HT-29 (cell line): ENCODE measurements around the gene NMNAT2. TPM values are rescaled to one million over a fixed set of nuclear protein-coding genes. Genes with fewer than 3 reads are reported as not detected.

Experiments
- DNase-seq: peaks from one replicate; pipeline ENCODE4 v3.0.0-alpha.2; 2015; ENCODE audit warnings: low spot score
- total RNA-seq: library from RNA; depleted of rRNA; stranded (reverse); fragments of >200 nt; shearing (Covaris generic); gene quantifications from 2 replicates; pipeline ENCODE4 v1.2.3, GENCODE V29; 2014

The NMNAT2 gene
- total RNA-seq, 1 experiment from 2014 or later: not detected

DNA sequence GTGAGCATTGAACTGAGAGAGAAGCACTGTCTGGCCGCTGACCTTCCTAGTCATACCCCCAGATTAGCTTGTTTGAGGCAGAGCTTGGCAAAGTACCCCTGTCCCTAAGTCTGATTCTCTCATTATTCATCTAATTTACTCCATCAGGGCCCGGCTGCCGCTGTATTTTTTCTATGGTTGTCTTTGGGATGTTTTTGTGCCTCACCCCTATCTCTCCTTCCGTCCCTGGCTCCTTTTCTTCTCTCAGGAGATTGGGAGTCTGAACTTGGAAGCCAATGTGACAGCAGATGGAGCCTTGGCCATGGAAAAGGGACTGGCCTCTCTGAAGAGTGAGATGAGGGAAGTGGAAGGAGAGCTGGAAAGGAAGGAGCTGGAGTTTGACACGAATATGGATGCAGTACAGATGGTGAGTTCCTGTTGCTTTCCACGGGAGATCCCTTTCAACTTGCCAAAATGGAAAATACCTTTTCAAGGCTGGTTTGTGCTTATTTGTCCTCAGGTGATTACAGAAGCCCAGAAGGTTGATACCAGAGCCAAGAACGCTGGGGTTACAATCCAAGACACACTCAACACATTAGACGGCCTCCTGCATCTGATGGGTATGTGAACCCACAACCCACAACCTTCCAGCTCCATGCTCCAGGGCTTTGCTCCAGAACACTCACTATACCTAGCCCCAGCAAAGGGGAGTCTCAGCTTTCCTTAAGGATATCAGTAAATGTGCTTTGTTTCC, 178.2 kb downstream of the NMNAT2 start:
- DNase-seq: no peak

DNA sequence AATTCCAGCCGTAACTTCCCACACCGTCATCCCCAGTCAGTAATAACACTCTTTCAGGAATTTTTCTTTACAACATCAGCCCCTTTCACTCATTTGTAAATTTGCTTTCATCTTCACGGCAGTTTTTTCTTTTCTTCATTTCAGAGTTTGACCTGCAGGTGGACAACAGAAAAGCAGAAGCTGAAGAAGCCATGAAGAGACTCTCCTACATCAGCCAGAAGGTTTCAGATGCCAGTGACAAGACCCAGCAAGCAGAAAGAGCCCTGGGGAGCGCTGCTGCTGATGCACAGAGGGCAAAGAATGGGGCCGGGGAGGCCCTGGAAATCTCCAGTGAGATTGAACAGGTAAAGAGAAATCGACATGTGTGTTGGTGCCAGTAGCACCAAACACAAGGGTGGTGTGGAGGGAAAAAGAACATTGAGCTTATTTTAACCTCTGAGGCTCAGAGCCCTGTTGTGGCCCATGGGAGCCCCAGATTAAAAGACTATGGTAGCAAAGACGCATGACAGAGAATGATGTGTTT, 178.9 kb downstream of the NMNAT2 start:
- DNase-seq: no peak

DNA sequence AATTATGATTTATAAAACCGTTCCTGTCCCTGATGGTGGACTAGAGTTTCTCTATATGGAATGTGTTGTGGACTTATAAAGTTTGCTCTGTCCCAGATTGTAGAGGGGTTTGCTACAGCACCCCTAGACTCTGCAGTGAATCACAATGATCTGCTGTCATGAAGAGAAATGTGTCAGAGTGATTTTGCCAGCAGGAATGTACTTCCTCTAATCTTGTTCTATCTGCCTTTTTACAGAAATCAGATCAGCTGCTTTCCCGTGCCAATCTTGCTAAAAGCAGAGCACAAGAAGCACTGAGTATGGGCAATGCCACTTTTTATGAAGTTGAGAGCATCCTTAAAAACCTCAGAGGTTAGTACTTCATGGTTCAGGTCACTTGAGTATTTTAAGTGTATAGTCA, 180.1 kb downstream of the NMNAT2 start:
- DNase-seq: no peak

DNA sequence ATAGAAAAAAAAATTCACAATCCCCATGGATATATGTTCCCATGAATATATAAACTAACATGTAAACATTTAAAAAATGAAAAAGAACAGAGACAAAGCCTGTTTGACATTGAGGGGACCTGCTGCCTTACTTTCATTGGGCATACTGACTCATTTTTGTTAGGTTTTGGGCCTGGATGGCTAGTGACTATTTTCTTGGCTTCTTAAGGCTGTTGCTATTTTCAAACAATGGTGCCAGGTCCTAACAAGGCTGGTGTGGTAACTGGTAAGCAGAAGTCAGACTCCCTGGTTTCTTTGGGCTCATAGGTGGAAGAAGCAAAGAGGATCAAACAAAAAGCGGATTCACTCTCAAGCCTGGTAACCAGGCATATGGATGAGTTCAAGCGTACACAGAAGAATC, 181.1 kb downstream of the NMNAT2 start:
- no peak for DNase-seq

DNA sequence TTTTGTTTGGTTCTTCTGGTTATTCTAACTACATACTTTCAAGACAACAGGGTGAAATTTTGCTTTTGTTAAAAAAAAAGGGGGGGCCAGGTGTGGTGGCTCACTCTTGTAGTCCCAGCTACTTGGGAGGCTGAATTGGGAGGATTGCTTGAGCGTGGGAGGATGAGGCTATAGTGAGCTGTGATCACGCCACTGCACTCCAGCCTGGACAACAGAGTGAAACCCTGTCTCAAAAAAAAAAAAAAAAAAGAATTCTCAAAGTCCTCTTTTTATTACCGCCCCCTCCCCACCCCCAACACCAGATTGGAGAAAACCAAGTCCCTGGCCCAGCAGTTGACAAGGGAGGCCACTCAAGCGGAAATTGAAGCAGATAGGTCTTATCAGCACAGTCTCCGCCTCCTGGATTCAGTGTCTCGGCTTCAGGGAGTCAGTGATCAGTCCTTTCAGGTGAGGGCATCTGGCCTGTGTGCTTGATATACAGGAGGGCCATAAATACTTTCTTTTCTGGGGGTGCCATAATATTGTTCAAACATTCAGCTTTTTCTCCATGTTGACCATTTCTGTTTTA, 181.9 kb downstream of the NMNAT2 start:
- no peak for DNase-seq

DNA sequence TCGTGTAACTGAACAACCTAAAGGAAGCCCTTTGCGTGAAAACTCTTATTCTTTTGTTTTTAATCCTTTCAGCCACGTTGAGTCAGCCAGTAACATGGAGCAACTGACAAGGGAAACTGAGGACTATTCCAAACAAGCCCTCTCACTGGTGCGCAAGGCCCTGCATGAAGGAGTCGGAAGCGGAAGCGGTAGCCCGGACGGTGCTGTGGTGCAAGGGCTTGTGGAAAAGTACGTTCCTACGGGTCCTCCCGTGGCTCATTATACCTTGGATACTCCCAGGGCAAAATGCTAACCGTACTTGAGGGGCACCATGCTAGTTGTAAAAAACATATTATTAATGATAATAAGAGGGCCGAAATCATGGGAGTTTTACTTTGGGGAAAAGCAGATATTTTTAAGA, 182.7 kb downstream of the NMNAT2 start:
- DNase-seq: no peak

DNA sequence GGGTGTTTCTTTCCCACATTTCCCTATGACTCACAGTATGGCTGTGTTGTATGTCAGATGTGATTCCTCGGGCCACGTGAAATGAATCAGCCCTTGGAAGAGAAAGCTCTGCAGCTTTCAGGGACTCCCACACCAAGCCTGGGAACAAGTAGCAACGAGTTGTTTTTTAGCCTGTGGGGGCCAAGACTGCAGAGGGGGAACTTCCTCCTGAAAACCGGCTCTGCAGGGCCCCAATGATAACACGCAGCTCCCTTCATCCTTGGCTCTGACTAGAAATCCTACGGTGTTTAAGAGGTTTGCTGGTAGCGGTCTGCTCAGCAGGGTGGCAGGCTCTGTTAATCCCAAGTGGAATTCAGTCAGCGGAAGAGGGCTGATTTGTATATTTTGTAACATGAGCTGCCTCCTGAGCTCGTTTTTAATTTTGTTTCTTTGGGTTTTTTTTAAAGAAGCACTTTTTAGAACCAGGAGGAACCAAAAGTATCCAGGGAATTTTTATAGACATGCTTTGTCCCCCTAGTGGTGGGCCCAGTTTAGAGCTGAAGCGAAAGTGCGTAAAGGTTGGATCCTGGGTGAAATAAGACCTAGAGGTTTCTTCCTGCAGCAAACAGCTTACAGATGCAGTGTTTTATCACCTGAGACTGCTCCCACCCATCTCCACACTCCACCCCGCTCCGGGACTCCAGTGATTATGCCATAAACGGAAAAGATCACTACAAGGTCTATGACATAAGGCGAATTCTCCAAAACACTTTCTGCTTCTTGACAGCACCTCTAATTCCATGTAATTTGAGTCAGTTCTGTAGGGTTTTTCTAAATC, 183.3 kb downstream of the NMNAT2 start:
- DNase-seq: peak; percentile 65

DNA sequence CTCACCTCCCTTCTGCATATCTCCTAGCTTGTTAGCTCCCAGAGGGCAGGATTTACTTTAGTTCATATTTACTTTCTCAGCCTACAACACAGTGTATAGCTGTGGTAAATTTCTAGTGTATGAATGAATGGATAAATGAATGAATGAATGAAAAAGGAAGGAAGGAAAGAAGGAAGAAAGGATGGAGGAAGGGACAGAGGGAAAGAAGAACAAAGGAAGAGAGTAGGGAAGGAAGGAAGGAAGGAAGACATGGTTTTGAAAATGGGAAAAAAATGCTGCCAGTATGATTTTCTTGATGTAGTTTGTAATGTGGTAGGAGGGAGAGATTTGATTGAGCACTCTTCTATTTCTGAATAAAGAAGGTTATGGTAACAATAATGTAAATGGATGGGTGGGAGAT, 185.1 kb downstream of the NMNAT2 start:
- DNase-seq: no peak

DNA sequence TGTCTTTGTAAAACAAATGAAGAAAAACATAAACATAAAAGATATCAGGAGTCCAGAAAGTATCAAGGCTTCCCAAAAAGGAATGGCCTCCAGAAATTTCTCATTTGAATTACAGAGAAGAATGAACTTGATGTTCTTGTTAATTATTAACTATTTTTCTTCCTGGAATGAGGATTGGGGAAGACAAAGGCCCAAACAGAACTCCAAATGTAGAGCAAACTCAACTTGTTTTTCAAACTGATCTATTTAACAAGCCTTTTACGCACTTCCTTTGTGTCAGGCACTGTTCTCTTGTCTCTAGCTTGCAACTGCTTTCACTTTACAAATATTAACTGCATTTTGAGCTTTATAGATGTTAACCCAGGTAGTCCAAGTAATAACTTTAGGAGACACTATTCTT, 186.6 kb downstream of the NMNAT2 start:
- DNase-seq: no peak

DNA sequence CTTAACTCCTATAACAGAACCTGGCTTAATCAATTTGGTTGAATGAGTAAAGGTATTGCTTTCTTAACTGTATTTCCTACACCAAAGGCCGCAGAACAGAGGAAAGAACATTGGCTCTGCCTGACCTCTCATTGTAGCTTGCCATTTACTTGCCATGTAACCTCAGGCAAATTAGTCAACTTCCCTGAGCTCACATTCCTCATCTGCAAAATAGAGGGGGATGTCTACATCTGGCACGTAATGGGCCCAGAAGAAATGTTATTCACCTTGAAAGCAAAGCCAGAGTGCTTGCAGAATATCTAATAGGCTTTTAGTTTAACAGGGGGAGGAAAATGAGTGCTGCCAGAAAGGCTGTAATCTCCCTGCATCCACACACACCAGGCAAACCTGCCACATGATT, 187.8 kb downstream of the NMNAT2 start:
- DNase-seq: no peak

DNA sequence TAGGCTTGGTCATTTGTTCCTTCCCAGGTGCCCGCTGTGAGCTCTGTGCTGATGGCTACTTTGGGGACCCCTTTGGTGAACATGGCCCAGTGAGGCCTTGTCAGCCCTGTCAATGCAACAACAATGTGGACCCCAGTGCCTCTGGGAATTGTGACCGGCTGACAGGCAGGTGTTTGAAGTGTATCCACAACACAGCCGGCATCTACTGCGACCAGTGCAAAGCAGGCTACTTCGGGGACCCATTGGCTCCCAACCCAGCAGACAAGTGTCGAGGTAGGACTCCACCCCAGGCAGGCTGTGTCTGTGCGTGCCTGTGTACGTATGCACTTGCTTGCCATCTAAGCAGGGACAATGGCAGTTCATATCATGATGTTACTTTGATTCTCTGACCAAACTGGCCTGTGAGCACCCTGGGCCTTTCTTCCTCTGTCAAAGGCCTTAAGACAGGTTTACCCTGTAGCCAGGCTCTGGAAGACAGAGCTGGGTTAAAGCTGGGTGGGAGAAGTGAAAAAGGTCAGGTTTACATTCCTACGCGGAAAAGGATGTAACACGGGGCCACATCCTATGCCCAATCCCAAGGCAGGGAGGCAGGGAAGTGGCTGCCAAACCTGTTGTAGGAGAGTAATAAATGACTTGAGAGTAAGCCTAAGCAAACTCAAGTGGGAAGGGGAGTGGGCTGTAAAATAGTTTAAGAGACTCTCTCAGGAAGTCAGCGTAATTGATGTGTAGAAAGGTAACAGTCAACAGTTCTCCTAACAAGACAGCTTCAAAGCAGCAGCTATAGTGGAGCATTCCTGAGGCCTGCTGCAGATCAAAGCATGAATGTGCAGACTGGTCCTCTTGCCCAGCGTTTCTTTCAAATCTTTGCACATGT, 189.6 kb downstream of the NMNAT2 start:
- no peak for DNase-seq

DNA sequence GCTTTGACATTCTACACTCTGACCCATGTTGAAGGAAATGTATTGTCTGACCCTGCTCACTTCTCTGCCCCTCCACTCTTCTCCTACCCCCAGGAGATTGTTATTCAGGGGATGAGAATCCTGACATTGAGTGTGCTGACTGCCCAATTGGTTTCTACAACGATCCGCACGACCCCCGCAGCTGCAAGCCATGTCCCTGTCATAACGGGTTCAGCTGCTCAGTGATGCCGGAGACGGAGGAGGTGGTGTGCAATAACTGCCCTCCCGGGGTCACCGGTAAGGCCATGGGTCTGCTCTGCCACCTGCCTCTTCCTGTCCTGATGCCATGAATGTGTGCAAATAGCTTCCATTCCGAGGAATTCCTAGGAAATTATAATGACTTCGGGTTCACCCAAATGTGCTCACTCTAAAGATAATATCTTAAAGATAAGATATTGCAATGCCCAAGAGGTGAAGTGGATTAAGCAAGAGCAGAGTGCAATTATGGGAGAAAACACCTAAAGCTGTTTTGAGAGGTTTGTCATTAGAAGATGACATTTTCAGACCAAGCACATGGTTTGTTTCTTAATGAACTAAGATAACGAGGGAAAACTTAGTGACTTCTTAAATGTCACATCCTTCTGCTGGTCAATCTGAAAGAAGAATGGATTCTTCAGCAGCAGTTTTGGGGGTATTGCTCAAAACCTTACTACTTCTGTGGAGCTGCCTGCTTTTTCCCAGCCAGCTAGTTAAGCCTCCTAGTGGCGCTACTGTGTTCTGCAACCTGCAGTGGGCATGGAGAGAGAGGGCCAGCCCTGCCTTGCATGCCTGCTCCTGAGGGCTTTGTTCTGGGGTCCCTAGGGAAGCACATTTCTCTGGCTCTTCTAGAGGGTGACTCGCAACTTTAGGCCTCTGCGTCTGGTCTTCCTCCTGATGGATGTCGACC, 190.5 kb downstream of the NMNAT2 start:
- DNase-seq: peak; percentile 63

DNA sequence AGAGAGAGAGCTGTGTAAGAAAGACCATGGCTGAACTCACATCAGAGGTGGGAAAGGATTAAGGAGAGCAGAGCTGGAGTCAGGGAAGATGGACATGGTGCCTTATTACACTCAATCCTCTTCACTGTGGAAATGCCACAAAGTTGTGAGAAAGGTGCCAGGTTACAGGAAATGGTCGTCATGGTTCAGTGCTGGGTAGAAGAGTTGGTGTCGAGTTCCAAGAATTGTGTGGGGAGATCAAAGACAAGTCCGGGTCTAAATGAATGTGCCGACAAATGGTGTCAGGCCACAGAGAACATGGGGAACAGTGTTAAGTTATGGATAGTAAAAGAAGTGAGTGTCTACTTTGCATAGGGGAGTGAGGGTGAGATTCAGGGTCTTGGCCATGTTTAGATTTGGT, 191.2 kb downstream of the NMNAT2 start:
- DNase-seq: no peak

DNA sequence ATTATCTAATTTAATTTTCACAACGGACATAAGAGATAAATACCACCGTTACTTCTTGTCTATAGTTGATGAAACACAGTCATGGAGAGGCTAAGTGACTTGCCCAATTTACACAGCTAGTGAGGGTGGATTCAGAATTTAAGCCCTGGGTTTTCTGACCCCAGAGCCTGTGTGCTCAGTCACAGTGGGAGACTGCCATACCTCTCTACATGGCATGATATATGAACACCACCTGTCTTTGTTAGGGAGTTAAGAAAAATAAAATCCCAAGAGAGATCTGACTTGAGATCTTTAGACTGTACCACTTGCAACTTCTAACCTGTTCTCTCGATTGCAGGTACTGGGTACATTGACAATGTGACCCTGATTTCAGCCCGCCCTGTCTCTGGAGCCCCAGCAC, 191.8 kb downstream of the NMNAT2 start:
- no peak for DNase-seq

DNA sequence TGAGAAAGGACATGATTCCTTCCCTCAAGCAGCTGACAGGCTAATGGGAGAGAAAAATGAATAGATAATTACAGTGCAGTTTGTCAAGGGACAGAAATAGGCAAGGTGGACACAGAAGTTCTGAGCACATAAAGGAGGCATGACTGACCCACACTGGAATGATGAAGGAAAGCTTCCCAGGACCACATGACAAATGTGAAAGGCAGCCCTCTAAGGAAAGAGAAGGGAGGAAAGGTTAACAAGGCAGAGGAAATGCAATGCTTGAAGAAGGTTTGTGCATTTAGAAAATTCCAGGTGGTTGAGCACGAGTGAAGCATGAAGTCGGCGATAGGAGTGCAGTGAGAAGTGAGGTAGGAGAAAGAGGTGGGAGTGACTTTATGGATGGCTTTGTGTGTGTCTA, 194.7 kb downstream of the NMNAT2 start:
- DNase-seq: no peak

DNA sequence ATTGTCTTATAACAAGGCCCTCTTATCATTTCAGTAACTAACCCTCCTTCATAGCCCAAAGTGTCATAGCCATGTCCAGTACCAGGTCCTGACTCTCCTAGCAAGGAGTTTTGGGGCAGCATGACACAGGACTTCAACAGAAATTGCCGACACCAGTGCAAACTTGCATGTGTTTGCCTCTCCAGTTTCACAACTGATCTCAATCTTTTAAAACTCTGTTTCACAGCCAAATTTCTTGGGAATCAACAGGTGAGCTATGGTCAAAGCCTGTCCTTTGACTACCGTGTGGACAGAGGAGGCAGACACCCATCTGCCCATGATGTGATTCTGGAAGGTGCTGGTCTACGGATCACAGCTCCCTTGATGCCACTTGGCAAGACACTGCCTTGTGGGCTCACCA, 195.3 kb downstream of the NMNAT2 start:
- no peak for DNase-seq

DNA sequence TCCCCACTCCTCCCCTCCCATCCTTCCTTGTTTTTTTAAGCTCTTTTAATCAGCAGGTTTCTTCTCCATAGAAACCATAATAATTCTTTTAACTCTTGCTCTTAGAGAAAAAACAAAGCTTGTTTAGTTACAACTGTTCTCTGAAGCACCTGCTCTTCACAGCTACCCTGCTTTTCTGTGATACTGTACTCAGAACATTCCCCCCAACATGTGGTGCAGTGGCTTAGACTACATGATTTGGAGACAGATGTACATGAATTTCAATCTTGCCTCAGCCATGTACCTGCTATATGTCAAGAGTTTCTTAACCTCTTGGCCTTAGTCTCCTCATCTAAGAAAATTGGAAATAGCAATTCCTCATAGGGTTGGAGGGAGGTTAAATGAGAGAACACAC, 198.6 kb downstream of the NMNAT2 start:
- no peak for DNase-seq

DNA sequence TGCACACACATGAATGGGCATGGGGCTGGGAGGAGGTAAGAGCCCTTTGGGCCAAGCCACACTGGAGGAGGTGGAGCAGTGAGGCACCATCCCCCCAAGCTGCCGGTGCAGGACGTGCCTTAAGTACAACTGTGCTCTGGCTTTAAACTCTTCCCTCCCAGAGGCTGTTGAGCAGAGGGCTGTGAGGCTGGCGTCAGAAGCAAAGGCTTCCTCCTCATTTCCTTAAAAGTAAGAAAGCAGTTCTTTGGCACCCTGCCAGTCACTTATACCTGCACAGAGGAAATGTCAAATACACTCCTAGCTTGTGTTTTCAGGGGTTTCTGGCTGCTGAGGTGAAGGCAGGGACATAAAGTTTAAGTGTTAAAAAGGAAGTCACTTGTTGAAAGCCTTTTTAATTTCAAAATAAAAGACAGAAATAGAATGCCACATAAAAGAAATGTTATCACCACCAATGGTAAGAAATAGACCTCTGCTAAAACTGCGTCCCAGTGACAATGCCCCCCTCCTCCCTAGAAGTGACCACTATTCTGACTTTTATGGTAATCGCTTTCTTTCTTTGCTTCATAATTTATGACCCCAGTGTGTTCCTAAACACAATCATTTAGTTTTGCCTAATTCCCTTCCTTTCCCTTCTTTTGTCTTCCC, 199.1 kb downstream of the NMNAT2 start:
- peak; percentile 43 for DNase-seq

DNA sequence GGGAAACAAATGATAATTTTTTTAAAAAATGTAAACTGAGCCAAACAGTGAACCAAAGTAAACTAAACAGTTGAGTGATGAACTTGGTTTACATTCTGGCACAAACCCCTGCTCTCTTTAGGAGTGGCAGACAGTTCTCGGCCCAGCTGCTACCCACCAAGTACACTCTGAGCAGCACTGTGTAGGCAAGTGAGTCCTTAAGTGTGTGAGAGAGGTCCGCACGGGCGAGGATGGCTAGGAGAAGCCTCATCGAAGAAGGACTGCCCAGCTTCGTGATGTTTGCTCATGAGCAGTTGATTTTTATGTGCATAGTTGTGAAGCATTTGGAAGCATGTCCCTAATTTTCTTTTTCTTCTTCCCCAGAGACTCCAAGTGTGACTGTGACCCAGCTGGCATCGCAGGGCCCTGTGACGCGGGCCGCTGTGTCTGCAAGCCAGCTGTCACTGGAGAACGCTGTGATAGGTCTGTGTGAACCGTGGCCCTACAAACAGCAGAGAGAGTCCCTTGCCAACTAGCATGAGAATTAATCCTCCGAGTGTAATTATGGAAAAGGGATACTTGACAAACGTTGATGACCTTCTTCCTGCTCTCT, 200.1 kb downstream of the NMNAT2 start:
- DNase-seq: no peak

DNA sequence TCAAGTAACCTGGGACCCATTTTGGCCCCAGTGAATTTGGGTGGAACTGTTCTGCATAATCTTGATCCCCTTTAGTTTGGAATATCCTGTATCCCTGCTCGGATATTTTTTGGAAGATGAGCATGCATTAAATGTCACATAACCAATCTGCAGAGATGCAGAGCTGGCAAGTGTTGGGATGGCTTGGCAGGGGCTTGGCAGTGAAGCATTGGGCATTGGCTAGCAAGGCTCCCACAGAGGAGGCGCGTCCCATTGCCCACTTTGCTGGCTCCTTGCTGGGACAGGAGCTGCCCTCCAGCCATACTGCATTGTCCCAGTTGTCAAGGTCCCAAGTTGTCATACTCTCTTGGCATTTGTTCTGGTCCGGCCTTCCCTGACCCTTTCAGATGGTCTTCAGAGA, 202.2 kb downstream of the NMNAT2 start:
- DNase-seq: no peak
